VCaP (cell line): Measurements from ENCODE around the gene LPP.

Experiments used
- H3K27ac ChIP-seq: fragments of 450-650 bp; 2 replicates; pipeline ENCODE4 v1.5.1; 2017
- TF ChIP-seq, protein P1 (sequence below): fragments of 450-650 bp; conservative IDR thresholded peaks from 2 replicates; pipeline ENCODE4 v1.5.1; 2017; ENCODE audit warnings: mild to moderate bottlenecking, moderate library complexity

The LPP gene

GRCh38 chr3:188391592-188391991, 237.6 kb downstream of the LPP start:
- TF ChIP-seq, protein P1, sequence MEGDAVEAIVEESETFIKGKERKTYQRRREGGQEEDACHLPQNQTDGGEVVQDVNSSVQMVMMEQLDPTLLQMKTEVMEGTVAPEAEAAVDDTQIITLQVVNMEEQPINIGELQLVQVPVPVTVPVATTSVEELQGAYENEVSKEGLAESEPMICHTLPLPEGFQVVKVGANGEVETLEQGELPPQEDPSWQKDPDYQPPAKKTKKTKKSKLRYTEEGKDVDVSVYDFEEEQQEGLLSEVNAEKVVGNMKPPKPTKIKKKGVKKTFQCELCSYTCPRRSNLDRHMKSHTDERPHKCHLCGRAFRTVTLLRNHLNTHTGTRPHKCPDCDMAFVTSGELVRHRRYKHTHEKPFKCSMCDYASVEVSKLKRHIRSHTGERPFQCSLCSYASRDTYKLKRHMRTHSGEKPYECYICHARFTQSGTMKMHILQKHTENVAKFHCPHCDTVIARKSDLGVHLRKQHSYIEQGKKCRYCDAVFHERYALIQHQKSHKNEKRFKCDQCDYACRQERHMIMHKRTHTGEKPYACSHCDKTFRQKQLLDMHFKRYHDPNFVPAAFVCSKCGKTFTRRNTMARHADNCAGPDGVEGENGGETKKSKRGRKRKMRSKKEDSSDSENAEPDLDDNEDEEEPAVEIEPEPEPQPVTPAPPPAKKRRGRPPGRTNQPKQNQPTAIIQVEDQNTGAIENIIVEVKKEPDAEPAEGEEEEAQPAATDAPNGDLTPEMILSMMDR = no peak
- no peak overlapping the region for H3K27ac ChIP-seq

- H3K27ac ChIP-seq = no peak overlapping the region
- TF ChIP-seq, protein P1 = no peak
These were observed 238.1 kb downstream of the LPP start for GRCh38 chr3:188392076-188392475.

- peak overlapping the region; percentile 44 for H3K27ac ChIP-seq
- TF ChIP-seq, protein P1 = no peak
These were observed 240.7 kb downstream of the LPP start for GRCh38 chr3:188394623-188395022.

DNA sequence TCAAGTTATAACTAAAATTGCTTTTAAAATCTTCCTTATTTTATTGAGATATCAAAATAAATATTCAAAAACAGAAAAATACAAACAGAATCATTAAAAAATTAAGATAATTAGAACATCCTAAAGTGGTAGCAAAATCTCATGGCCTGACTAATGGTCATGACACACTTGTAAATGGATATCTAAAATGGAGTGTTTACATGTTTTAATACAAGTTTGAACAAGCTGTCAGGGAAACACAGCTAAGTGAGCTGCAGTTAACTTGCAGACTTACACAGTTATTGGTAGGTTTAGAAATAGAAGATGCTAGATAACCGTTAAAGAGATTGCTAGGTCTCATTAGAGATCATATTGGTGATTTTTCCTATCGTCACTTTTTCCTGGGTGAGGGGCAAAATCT, 242.3 kb downstream of the LPP start:
- TF ChIP-seq, protein P1 = no peak
- H3K27ac ChIP-seq = no peak overlapping the region

GRCh38 chr3:188396900-188397299, 242.9 kb downstream of the LPP start:
- no peak overlapping the region for H3K27ac ChIP-seq
- TF ChIP-seq, protein P1 = no peak

DNA sequence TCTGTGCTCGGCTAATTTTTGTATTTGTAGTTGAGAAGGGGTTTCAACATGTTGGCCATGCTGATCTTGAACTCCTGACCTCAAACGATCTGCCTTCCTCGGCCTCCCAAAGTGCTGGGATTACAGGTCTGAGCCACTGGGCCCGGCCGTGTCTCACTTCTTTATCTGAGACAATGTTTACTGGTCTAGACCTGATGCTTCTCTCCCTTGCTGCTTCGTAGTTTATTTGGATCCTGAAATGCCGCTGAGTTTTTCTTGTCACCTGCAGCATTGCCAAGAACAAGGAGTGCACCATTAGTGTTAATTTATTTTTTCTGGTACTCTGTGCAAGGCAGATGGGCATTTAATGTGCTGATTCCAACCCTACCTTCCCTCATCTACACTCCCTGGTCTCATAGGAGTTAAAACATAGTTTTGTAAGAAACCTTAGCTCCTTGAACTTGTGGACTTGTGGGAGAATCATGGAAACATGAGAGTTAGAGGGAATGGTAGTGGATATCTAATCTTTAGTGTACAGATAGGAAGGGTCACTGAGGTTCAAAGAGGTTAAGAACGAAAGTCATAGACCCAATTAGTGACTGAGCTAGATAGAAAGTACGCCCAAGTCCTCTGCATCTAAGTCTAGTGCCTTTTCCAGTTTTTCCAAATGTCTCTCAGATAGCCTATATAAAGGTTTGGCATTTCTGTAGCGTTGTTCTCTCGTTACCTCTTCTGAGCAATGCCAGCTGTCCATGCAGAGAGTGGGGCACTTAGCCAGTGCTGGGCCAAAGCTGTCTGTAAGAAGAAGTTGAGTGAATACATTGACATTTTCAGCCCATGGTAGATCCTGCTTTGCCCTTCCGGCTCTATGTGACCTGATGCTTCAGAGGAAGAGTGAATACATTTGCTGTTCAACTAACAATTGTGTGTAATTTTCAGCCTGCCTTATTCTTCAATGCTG, 244.1 kb downstream of the LPP start:
- TF ChIP-seq, protein P1 = no peak
- no peak overlapping the region for H3K27ac ChIP-seq

DNA sequence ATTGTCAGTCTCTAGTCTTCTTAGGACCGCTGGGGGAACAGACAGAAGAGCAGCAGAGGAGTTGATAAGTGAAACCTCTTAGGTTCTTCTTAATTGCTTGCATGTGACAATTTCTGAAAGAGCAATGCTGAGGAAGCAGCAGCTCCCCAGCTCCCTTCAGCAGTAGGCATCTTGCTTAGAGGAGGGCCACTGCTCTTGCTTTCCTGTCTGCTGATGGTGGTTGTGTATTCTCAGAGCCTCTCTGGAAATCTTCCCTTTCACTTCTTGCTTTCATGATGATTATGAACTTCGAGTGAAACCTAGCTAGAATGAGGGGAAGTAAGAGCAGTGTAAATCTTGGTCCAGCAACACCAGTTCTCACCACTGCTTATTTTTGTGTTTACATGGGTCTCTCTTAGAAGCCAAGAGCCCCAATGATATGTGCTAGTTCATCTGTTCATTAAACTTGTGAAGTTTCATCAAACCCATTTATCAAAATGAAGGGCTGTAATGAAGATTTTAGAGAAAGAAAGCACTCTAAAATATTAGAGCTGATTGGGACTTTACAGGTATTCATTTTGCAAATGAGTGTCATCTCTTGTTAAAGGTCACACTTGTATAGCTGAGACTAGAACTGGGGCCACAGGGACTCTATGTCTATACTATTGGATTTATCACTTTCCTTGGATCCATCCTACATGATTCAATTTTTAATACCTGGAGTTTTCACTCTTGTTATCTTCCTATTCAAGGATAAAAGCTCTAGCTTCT, 246.7 kb downstream of the LPP start:
- TF ChIP-seq, protein P1 = no peak
- no peak overlapping the region for H3K27ac ChIP-seq
